ENCODE measurements around the gene PTPRJ. TPM values are rescaled to one million over a fixed set of nuclear protein-coding genes. Genes with fewer than 3 reads are reported as not detected.
A peak's percentile ranks its signal among the peaks of the same experiment; 100 is the strongest.

PTPRJ gene
- total RNA-seq, 1 experiment from 2014 or later = 43.7 TPM

DNA sequence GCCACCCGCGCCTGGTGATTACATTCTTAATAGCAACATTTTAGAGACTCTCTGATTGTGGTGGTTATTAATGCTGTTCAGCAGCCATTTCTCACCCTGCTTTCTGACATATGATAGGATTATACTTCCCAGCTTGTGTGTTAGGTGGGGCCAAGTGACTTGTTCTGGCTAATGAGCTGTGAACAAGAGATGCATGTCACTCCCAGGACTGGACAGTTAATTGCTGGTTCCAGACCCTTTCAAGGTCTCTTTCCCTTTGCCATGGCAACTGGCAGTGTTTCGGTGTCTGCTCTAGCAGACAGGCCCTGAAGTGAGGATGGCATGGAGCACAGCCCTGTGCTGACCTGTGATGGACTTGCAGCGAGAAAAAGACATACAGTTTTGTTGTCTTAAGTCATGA is 8.9 kb upstream of the PTPRJ start:
- ChIA-PET CTCF (no interaction called here), POLR2A (ENCODE audit: unreplicated experiment) (no interaction called here)
- no peak overlapping the region for H3K4me3 ChIP-seq
- intact Hi-C loops (cut with micrococcal nuclease; ENCODE audit: unreplicated experiment) = no loop called here
- no peak for DNase-seq
- TF ChIP-seq EZH2 (IDR thresholded peaks at IDR 0.05; ENCODE audit: low read depth) (no peak), CTCF (conservative IDR thresholded peaks at IDR 0.05) (no peak)
- no peaks in the 10 kb centered on the region for H3K9me2 ChIP-seq (ENCODE audit: insufficient read depth)
- no peaks in the 10 kb centered on the region for H3K79me2 ChIP-seq (ENCODE audit: low read depth)
- H3K4me2 ChIP-seq = no peak overlapping the region
- H3K4me1 ChIP-seq (replicated peaks; ENCODE audit: insufficient read depth) = peaks cover 28% of the 10 kb centered on the region
- H3K27me3 ChIP-seq (ENCODE audit: insufficient read depth, low read depth) = no peaks in the 10 kb centered on the region
- H3K36me3 ChIP-seq (ENCODE audit: low read depth) = no peaks in the 10 kb centered on the region
- no peaks in the 10 kb centered on the region for H4K20me1 ChIP-seq (ENCODE audit: insufficient read depth)
- peaks cover 34% of the 10 kb centered on the region for H3F3A ChIP-seq (ENCODE audit: insufficient read depth, low read depth)
- no TSS peak for BruUV-seq (replicated peaks)
- no peaks in the 10 kb centered on the region for H3K9me3 ChIP-seq (ENCODE audit: insufficient read depth, low read depth)
- no peak overlapping the region for H3K27ac ChIP-seq
- no peak overlapping the region for H2AFZ ChIP-seq

- CTCF ChIA-PET = no interaction called here
- Histone ChIP-seq H3K27ac (peak overlapping the region; percentile 79), H3K4me2 (peak overlapping the region; percentile 53; the same call in 1 of the 2 replicates)
Observed at GRCh38 chr11:47973173-47973572, 7.2 kb upstream of the PTPRJ start.

GRCh38 chr11:47976931-47977330 is 3.4 kb upstream of the PTPRJ start:
- H3K27ac ChIP-seq = no peak overlapping the region
- no peak overlapping the region for H3K4me2 ChIP-seq
- BruUV-seq (replicated peaks) = no TSS peak
- H4K20me1 ChIP-seq (ENCODE audit: insufficient read depth) = no peaks in the 10 kb centered on the region
- H3F3A ChIP-seq (ENCODE audit: insufficient read depth, low read depth) = peaks cover 68% of the 10 kb centered on the region
- intact Hi-C loops (cut with micrococcal nuclease; ENCODE audit: unreplicated experiment) = no loop called here
- no peak overlapping the region for H2AFZ ChIP-seq
- peaks cover 10% of the 10 kb centered on the region for H3K79me2 ChIP-seq (ENCODE audit: low read depth)
- DNase-seq = no peak
- H3K9me2 ChIP-seq (ENCODE audit: insufficient read depth) = no peaks in the 10 kb centered on the region
- H3K4me1 ChIP-seq (replicated peaks; ENCODE audit: insufficient read depth) = peaks cover 47% of the 10 kb centered on the region
- H3K36me3 ChIP-seq (ENCODE audit: low read depth) = no peaks in the 10 kb centered on the region
- ChIA-PET CTCF (interaction anchor here (0.6 kb wide), 1 partner anchor 121 kb away, joined by 13 read pairs; no protein-coding TSS in a partner anchor), POLR2A (ENCODE audit: unreplicated experiment) (interaction anchor here (0.6 kb wide), 1 partner anchor 131 kb away, joined by 5 read pairs; no protein-coding TSS in a partner anchor)
- TF ChIP-seq EZH2 (IDR thresholded peaks at IDR 0.05; ENCODE audit: low read depth) (no peak), CTCF (conservative IDR thresholded peaks at IDR 0.05) (no peak)
- no peak overlapping the region for H3K4me3 ChIP-seq
- H3K27me3 ChIP-seq (ENCODE audit: insufficient read depth, low read depth) = no peaks in the 10 kb centered on the region
- H3K9me3 ChIP-seq (ENCODE audit: insufficient read depth, low read depth) = no peaks in the 10 kb centered on the region

More at GRCh38 chr11:47973173-47973572, 7.2 kb upstream of the PTPRJ start:
- no peaks in the 10 kb centered on the region for H3K27me3 ChIP-seq (ENCODE audit: insufficient read depth, low read depth)
- H3K36me3 ChIP-seq (ENCODE audit: low read depth) = no peaks in the 10 kb centered on the region
- no peaks in the 10 kb centered on the region for H3K79me2 ChIP-seq (ENCODE audit: low read depth)
- H4K20me1 ChIP-seq (ENCODE audit: insufficient read depth) = no peaks in the 10 kb centered on the region
- intact Hi-C loops (cut with micrococcal nuclease; ENCODE audit: unreplicated experiment) = no loop called here
- no peak overlapping the region for H3K4me3 ChIP-seq
- no TSS peak for BruUV-seq (replicated peaks)
- no peak for TF ChIP-seq EZH2 (IDR thresholded peaks at IDR 0.05; ENCODE audit: low read depth)
- TF ChIP-seq CTCF (conservative IDR thresholded peaks at IDR 0.05) = no peak
- peaks cover 44% of the 10 kb centered on the region for H3F3A ChIP-seq (ENCODE audit: insufficient read depth, low read depth)
- H2AFZ ChIP-seq = no peak overlapping the region
- H3K9me3 ChIP-seq (ENCODE audit: insufficient read depth, low read depth) = no peaks in the 10 kb centered on the region
- no peak for DNase-seq
- no peaks in the 10 kb centered on the region for H3K9me2 ChIP-seq (ENCODE audit: insufficient read depth)
- POLR2A ChIA-PET (ENCODE audit: unreplicated experiment) = interaction anchor here (0.6 kb wide), 1 partner anchor 21 kb away, joined by 12 read pairs; no protein-coding TSS in a partner anchor
- peaks cover 34% of the 10 kb centered on the region for H3K4me1 ChIP-seq (replicated peaks; ENCODE audit: insufficient read depth)

All from PC-9 (cell line).